GM18508 (cell line): ENCODE results near the gene NIPA2.
A peak's percentile ranks its signal among the peaks of the same experiment; 100 is the strongest.
"Not testable (repeated sequence)": the region's sequence is repeated elsewhere in the genome, so short reads cannot be mapped to it uniquely, and the experiment has no call there.

Experiments
- ATAC-seq: cut with Tn5 transposase; IDR thresholded peaks from one replicate; pipeline ENCODE4 v1.9.1; 2021; ENCODE audit warnings: moderate number of reproducible peaks; ENCODE audit not compliant: insufficient read depth, unreplicated experiment

The NIPA2 gene

DNA sequence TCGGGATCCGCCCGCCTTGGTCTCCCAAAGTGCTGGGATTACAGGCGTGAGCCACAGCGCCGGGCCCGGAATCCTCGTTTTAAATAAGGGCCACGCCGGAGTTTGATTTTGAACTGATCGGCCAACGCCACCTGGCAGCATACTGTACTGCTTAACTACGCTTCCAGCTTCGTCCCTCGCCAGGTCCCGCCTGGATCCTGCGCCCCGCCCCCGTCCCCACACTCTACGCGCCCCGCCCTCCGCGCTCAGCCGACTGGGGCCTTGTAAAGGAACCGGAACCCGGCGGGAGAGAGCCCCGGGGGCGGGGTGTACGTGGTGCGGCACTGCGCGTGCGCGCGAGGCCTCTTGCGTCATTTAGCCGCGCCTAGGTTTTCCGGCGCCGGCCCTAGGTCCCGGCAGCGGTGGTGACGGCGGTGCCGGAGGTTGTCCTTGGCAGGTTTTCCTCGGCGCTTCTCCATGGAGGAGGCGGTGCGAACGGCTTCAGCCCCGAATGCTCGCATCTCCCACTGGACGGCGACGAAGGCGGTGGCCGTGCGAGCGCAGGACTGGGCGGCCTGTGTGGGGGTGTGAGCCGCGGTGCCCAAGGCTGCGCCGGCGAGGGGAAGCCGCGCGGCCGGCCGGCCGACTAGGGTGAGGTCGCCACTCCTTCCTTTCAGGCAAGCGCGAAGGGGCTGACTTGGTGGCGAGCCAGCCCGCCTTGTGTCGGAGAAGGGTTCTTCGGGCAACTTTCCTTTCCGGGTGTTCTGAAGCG, at the start of gene NIPA2:
Gene NIPA2 (plus strand): TSS at position 375 of the 751 bp plus-strand sequence. CDS start 13,066 bp downstream, outside the sequence.
- ATAC-seq: peak; percentile 54

DNA sequence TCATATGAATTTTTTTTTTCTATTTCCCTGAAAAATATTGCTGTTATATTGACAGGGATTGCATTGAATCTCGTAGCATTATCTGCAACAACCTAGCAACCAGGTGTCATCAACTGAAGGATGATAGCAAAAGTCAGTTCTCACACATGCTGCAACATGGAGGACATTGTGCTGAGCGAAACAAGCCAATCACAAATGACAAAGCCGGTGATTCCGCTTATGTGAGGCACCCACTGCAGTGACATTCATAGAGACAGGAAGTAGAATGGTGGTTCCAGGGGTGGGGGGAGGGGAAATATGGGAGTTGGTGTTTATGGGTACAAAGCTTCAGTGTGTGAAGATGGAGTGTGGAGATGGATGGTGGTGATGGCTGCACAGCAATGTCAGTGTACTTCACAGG, 44.4 kb upstream of the NIPA2 start:
- ATAC-seq: no peak

DNA sequence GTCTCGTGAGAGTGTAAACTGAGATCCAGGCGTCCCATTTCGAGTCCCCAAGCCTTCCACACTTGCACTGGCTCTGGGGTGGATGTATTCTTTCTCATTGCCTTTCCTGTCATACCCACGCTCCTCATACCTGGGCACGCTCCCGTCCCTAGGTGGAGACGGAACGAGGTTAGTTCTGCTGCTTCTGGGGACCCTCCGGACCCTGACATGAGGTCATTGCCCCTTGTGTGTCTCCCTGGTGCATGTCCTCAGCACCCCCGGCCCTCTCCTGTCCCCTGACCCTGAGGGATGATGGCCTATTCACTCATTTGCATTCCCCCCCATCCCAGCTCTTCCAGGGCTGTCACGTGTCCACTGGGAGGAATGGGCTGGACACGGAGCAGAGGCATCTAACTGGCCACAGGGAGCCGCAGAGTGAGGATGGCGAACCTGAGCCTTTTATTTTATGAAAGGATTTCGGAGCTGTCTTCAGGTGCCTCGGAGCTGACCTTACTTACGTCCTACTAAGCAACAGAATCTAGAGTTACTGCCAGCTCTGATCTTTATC, 43.8 kb upstream of the NIPA2 start:
- no peak for ATAC-seq

DNA sequence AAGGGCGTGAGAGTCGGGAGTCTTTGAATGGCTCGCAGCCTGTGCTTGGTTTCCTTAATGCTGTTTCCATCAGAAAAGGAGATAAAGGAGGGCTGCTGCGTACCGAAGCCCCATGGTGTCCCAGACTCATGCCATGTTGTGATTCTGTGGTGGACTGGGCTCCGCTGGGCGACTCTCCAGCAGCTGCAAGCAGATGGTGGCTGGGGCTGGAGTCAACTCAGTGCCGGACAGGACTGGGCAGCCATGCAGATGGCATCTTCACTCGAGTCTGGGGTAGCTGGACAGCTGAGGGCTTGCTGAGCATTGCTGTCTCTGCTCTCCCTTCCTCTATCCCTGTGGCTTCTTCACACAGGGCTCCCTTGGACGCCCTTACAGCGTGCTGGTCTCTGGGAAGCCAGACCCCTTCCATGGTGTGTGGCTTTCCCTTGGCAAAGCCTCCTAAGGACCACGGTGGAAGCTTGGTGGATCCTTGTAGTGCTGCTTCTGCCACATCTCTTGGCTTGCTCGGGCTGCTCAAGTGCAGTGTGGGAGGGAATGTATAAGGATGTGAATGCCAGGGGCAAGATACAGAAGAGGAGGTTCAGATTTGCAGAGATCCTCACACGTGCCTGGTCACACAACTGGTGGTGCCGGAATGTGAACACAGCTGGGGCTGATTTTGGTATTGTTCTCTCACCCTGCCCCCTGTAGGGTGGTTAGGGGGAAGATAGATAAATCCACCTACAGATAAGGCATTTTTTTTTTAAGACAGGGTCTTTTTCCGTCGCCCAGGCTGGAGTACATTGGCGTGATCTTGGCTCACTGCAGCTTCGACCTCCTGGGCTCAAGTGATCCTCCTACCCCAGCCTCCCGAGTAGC, 43.0 kb upstream of the NIPA2 start:
- ATAC-seq: no peak

DNA sequence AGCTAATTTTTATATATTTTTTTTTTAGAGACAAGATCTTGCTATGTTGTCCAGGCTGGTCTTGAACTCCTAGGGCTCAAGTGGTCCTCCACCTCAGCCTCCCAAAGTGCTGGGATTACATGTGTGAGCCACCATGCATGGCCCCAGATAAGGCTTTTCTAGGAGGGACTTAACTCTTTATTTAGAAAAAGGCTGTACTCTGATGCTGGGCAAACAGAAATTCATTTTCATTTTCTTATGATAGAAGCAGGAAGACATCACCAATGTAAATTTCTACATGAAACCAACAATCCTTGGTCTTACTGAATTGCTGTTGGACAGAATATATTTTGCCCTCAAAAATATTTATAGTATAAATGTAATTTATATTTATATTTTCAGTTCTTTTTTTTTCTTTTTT, 42.4 kb upstream of the NIPA2 start:
- no peak for ATAC-seq

DNA sequence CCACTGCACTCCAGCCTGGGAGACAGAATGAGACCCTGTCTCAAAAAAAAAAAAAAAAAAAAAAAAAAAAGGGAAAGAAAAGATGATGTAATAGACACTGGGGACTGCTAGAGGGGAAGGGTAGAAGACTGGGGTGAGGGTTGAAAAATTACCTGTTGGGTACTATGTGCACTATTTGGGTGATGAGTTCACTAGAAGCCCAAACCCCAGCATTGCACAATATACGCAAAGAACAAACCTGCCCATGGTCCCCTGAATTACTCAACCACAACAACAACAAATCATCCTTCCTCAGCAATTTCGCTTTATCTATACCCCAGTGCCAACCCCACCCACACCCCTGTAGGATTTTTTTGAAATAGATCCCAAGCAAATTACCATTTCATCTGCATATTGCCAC, 38.6 kb upstream of the NIPA2 start:
- ATAC-seq: no peak

DNA sequence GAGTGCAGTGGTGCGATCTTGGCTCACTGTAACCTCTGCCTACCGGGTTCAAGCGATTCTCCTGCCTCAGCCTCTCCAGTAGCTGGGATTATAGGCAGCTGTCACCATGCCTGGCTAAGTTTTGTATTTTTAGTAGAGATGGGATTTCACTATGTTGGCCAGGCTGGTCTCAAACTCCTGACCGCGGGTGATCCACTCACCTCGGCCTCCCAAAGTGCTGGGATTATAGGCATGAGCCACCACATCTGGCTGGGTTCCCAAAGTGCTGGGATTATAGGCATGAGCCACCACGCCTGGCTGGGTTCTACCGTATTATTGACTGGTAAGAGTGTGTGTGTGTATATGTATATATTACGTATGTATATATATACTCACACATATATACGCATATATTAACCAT, 35.5 kb upstream of the NIPA2 start:
- ATAC-seq: not testable (repeated sequence)

DNA sequence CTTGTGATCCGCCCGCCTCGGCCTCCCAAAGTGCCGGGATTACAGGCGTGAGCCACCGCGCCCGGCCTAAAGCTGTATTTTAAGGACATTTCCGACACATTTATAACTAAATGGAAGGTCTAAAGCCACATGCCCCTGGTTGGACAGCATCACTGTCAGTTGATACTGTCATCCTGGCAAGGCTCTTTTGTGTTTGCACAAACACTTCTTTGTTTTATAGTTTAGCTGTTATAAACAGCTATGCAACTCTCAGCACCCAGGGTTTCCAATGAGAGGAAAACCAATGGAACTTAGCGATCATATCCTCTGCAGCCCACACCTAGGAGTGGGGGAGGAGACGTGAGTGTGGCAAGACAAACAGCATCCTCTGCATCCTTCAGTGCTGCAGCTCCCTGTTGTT, 32.3 kb upstream of the NIPA2 start:
- ATAC-seq: no peak

DNA sequence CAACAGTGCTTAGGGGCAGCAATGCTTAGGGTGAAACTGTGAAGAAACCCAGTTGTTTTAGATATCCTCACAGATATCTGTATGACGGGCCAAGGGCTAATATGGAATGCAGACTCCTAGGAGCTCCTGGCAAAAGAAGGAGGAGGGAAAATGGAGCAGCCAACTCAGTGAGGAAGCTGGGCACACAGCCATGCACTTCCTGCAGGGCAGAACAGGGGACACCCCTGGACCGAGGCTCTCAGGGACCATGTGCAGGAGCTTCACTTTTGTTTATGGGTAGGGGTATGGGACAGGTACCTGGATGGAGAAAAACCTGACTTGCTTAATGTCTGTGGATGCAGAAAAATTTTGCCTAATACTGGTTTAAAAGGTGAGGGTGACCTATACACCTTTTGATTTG, 31.8 kb upstream of the NIPA2 start:
- ATAC-seq: no peak

DNA sequence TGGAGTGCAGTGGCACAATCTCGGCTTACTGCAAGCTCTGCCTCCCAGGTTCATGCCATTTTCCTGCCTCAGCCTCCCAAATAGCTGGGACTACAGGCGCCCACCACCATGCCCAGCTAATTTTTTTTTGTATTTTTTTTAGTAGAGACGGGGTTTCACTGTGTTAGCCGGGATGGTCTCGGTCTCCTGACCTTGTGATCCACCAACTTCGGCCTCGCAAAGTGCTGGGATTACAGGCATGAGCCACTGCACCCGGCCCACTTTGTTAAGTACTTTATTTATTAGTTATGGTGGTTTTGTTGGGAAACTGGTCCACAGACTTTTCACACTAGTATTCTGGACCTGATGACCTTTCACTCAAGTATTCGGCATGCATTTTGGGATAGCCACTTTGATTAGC, 30.6 kb upstream of the NIPA2 start:
- ATAC-seq: not testable (repeated sequence)

DNA sequence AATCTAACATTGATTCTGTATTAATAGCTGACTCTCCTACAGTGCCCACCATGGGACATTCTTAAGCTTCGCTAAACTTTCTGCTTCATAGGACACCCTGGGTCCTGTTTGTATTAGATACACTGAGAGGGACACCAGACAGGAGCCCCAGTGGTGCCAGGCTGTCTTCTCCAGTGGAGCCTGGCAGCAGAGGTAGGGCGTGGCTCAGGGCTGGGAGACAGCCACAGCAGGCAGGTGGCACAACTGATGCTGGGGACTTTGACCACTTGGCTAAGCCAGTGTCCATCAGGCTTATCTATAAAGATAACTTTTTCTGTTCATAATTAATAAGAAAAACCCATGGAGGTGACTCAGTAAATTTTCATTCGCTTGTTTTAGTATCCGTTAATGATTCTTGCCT, 30.2 kb upstream of the NIPA2 start:
- no peak for ATAC-seq

DNA sequence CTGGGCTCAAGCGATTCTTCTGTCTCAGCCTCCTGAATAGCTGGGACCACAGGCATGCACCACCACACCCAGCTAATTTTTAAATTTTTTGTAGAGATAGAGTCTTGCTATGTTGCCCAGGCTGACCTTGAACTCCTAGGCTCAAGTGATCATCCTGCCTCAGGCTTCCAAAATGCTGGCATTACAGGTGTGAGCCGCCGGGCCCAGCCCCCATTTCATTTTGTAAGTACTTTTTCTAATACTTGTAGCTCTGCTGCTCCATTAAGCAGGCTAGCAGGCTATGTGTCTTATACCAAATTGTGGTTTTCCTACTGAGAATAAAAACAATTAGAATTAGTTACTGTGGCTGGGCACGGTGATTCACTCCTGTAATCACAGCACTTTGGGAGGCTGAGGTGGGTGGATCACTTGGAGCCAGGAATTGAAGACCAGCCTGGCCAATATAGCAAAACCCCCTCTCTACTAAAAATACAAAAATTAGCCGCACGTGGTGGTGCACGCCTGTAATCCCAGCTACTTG, 29.6 kb upstream of the NIPA2 start:
- ATAC-seq: no peak

DNA sequence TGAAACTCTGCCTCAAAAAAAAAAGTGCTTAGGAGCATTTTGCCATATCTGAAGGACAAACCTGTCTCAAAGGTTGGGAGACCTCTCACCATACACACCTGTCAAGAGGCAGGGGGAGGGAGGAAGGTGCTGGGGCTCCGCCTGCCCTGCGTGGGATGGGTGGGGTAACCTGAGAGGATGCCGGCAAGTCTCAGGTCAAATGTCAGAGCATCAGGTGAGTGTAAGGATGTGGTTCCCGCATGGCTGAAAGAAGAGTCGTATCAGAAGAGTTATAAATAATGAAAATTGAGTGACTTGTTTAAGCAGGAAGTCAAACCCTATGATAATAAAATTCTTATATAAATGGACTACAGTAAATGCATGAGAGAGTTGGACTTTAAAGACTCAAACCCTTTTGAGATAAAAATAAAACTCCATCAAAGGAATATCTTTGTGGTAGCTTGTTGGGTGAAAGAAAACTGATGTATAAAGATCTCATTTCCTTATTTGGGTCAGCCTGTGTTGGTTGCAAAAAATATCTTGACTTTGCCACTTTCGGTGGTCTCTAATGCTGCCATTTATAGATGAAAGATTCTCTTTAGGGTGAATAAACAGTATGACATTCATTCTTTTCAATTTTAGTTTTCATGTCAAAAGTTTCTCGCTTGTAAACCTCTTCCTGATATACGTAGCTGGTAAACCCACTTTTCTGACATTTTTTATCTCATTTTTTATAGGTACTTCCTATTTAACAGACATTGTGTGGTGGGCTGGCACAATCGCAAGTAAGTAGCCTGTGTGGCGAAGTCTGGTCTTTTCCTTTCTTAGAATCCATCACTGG, 28.2 kb upstream of the NIPA2 start:
- no peak for ATAC-seq

DNA sequence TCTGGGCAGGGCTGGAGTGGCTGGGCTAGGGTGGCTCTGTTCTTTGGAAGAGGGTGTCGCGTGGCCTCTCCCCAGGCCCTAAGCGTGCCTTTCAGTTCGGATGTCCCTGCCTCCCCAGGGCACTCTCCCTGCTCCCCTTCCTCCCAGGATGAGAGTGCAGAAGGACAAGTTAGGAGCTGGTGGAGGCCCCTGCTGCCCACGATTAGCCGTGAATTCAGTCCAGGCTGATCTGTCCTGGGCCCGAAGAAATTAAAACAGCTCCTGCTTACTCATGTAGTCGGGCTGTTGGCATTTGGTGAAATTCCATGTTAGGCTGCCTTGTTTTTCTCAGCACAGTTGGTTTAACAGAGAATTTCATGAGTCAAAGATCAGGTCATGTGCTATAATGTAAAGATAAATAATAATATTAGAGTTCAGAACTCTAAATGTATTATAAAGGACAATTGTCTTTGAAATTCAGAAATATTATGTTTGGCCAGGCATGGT, 27.6 kb upstream of the NIPA2 start:
- no peak for ATAC-seq

DNA sequence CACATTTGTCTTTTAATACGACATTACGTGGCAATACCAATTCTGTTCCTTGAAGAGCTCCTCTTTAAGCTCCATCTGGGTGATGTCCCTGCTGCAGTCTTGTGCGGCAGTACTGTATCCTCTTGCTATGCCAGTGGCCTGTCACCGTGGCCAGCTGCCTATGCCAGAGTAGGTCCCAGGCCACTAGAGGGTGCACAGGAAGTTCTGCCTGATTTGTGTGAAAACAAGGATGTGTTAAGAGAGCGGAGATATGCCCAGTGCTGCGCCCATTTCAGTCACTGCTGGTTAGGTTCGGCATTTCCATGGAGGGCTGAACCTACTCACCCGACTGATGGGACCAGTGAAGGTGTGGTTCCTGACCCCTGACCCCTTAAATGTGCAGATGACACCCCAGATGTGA, 26.8 kb upstream of the NIPA2 start:
- no peak for ATAC-seq

DNA sequence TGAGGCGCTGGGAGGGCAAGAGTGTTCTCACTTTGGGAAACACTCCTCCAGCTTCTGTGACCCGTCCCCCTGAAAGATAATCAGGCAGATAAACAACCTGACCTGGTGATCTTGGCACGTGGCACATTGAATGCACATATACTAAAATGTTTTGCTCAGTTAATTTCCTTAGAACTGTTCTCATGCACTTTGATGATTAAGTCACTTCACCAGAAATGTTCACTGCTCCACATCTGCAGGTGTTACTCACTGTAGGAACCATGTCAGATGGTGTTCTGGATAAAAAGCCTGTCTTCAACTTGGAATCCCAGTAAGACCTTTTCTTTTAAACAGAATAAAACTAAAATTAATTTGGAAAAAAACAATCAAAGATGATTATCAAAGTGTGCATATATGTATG, 24.6 kb upstream of the NIPA2 start:
- no peak for ATAC-seq

DNA sequence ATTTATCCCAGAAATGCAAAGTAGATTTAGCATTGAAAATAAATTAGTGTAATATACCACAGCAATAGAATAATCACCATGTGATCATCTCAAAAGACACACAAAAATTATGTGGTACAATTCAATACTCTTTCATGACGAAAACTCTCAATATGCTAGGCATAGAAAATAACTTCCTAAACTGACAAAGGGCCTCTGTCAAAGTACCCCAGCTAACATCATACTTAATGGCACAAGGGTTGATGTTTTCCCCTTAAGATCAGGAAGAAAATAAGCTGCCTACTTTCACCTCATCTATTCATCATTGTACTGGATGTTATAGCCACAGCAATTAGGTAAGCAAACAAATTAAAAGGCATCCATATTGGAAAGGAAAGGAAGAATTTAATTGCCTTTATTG, 22.7 kb upstream of the NIPA2 start:
- no peak for ATAC-seq

DNA sequence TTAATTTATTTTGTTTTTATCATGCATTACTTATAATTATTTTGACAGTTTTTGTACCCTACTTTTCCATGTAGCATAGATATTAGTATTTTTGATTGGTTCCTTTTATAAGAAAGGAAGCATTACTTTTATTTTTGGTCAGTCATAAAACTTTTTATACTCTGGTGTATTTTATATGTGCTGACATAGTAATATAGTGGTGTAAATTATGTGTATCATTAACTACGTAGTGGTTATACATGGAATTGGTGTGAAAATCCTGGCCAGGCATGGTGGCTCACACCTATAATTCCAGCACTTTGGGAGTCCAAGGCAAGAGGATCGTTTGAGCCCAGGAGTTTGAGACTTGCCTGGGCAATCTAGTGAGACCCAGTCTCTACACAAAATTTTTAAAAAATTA, 18.8 kb upstream of the NIPA2 start:
- no peak for ATAC-seq

DNA sequence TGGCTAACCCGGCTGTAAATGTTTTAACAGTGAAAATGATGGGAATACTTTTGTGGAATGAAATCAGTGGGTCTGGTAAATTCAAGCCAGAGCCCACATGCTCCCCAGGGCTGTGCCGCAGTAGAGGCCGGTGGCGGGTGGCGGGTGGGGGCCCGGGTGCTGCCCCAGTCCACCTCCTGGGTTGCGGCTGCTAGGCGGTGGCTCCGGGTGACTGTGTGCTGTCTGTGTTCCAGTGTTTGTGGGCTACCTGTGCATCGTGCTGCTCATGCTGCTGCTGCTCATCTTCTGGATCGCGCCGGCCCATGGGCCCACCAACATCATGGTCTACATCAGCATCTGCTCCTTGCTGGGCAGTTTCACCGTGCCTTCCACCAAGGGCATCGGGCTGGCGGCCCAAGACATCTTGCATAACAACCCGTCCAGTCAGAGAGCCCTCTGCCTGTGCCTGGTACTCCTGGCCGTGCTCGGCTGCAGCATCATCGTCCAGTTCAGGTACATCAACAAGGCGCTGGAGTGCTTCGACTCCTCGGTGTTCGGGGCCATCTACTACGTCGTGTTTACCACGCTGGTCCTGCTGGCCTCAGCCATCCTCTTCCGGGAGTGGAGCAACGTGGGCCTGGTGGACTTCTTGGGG, 14.9 kb upstream of the NIPA2 start:
- no peak for ATAC-seq

DNA sequence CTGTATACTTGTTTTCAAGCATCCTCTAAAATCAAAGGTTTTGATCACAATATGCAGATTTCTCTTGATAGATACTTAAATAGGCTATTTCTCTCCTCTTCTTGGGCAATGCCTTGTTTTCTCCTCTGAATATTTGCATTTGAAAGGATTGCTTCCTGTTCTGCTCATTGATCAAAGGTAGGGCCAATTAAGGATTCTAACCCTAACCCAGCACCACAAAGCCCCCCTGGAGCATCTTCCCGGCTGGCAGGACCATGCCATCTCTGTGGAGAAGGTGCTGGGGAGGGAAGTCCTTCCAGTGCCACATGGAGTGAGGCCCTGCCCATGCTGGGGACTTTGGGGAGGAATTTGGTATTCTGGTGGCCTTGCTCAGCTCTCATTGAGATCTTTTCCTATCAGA, 11.3 kb upstream of the NIPA2 start:
- ATAC-seq: no peak
